A549 (cell line): Measurements from ENCODE around the gene ENKUR. TPM values are rescaled to one million over a fixed set of nuclear protein-coding genes. Genes with fewer than 3 reads are reported as not detected.
"Not testable (repeated sequence)": the region's sequence is repeated elsewhere in the genome, so short reads cannot be mapped to it uniquely, and the experiment has no call there.

Experiments
- ATAC-seq, 2 experiments: fragments of 200-7000 bp in 1 of 2; fragments of >200 bp in 1 of 2; cut with Nextera tagmentation in 1 of 2; cut with Tn5 transposase in 1 of 2; 3 replicates each; pipeline versions ENCODE4 v1.8.0 to v1.9.1; 2018 to 2020; ENCODE audit warnings: mild to moderate bottlenecking in 1 of 2, moderate library complexity in 1 of 2
- CTCF ChIA-PET: fragments of 300-600 bp; sonication (Branson Sonifier 250); formaldehyde crosslinking; extraction: SDS; loops from one replicate; lab custom pipeline; 2021; ENCODE audit warnings: antibody characterized with exemption, inconsistent platforms; lab: Yijun Ruan, JAX
- POLR2A ChIA-PET: fragments of 350-600 bp; formaldehyde crosslinking; extraction: SDS; loops from one replicate; lab custom pipeline; 2021; ENCODE audit warnings: antibody characterized with exemption, inconsistent platforms; lab: Yijun Ruan, JAX
- DNase-seq, 2 experiments: peaks; one replicate each; pipeline versions ENCODE4 v3.0.0 to v3.0.0-alpha.2; 2011 to 2016; ENCODE audit warnings: low read depth in 1 of 2, low spot score in 1 of 2
- FAIRE-seq: peaks from 2 replicates; lab custom pipeline; 2011; peaks lifted over from hg19 to GRCh38; lab: Jason Lieb, UNC
- H3K27ac ChIP-seq, 2 experiments: fragments of >200 bp; sonication (Bioruptor Twin); formaldehyde crosslinking; 3 replicates each; pipeline ENCODE4 v1.5.1; 2016 to 2017
- H3K4me1 ChIP-seq: fragments of >200 bp; sonication (Bioruptor Twin); formaldehyde crosslinking; 3 replicates; pipeline ENCODE4 v1.6.1; 2016
- H3K4me2 ChIP-seq: fragments of >200 bp; sonication (Bioruptor Twin); formaldehyde crosslinking; 3 replicates; pipeline ENCODE4 v1.6.1; 2016
- H3K4me3 ChIP-seq: fragments of >200 bp; sonication (Bioruptor Twin); formaldehyde crosslinking; 3 replicates; pipeline ENCODE4 v1.5.1; 2016
- H3K9me3 ChIP-seq: fragments of >200 bp; sonication (Bioruptor Twin); formaldehyde crosslinking; 3 replicates; pipeline ENCODE4 v1.6.1; 2016
- CEBPB ChIP-seq, 2 experiments: fragments of >200 bp in 1 of 2; sonication (Bioruptor Twin) in 1 of 2; formaldehyde crosslinking in 1 of 2; IDR thresholded peaks; 2 replicates each; pipeline ENCODE4 v1.6.1; 2012 to 2016
- CHD2 ChIP-seq: fragments of 150-350 bp; IDR thresholded peaks from 2 replicates; pipeline ENCODE4 v1.6.1; 2014; ENCODE audit warnings: low read length; ENCODE audit not compliant: partially characterized antibody
- CHD4 ChIP-seq: fragments of 200-600 bp; sonication (generic); IDR thresholded peaks from 2 replicates; pipeline ENCODE4 v1.6.1; 2016; ENCODE audit warnings: antibody characterized with exemption, mild to moderate bottlenecking, borderline replicate concordance
- CTCF ChIP-seq: fragments of >200 bp; sonication (Bioruptor Twin); formaldehyde crosslinking; IDR thresholded peaks from 3 replicates; pipeline ENCODE4 v1.5.1; 2016
- ELK1 ChIP-seq: fragments of 150-350 bp; IDR thresholded peaks from 2 replicates; pipeline ENCODE4 v1.6.1; 2014; ENCODE audit warnings: low read depth, mild to moderate bottlenecking, low read length
- FOSB ChIP-seq: fragments of 250-450 bp; sonication (Bioruptor Pico); IDR thresholded peaks from 2 replicates; pipeline ENCODE4 v1.5.0; 2020; ENCODE audit warnings: mild to moderate bottlenecking, moderate library complexity
- FOSL2 ChIP-seq, 2 experiments: fragments of 450-650 bp in 1 of 2; fragments of >200 bp in 1 of 2; sonication (Bioruptor Twin) in 1 of 2; formaldehyde crosslinking; IDR thresholded peaks; 2 replicates each; pipeline versions ENCODE4 v1.5.0 to v1.6.1; 2016 to 2020; ENCODE audit warnings: mild to moderate bottlenecking in 1 of 2, moderate library complexity in 1 of 2
- GATA3 ChIP-seq: IDR thresholded peaks from 2 replicates; pipeline ENCODE4 v1.6.1; 2012; ENCODE audit warnings: borderline replicate concordance
- HOXA7 ChIP-seq: fragments of 250-450 bp; sonication (Bioruptor Pico); IDR thresholded peaks from 2 replicates; pipeline ENCODE4 v1.5.0; 2020; ENCODE audit warnings: mild to moderate bottlenecking, moderate library complexity
- HOXB13 ChIP-seq: fragments of 250-450 bp; sonication (Bioruptor Pico); IDR thresholded peaks from 2 replicates; pipeline ENCODE4 v1.5.0; 2020; ENCODE audit warnings: low read depth, mild to moderate bottlenecking, moderate library complexity
- JUN ChIP-seq, 2 experiments: fragments of >200 bp; sonication (Bioruptor Twin); formaldehyde crosslinking; IDR thresholded peaks; 2 replicates in 1 of 2; 3 replicates in 1 of 2; pipeline ENCODE4 v1.6.1; 2016 to 2017
- JUNB ChIP-seq: fragments of >200 bp; sonication (Bioruptor Twin); formaldehyde crosslinking; IDR thresholded peaks from 2 replicates; pipeline ENCODE4 v1.6.1; 2016
- KDM5A ChIP-seq: fragments of 200-600 bp; sonication (generic); IDR thresholded peaks from 2 replicates; pipeline ENCODE4 v1.6.1; 2016; ENCODE audit warnings: antibody characterized with exemption, mild to moderate bottlenecking
- MAZ ChIP-seq: fragments of 150-350 bp; IDR thresholded peaks from 2 replicates; pipeline ENCODE4 v1.6.1; 2014; ENCODE audit warnings: antibody characterized with exemption, low read depth, low read length, borderline replicate concordance
- NPAS2 ChIP-seq: fragments of 250-450 bp; sonication (Bioruptor Pico); IDR thresholded peaks from 2 replicates; pipeline ENCODE4 v1.8.0; 2022; ENCODE audit warnings: mild to moderate bottlenecking, moderate library complexity, borderline replicate concordance
- PBX3 ChIP-seq: IDR thresholded peaks from 2 replicates; pipeline ENCODE4 v1.6.1; 2012
- RCOR1 ChIP-seq: fragments of 150-350 bp; IDR thresholded peaks from 2 replicates; pipeline ENCODE4 v1.6.1; 2014; ENCODE audit warnings: antibody characterized with exemption, low read length, low read depth
- REST ChIP-seq: fragments of 200-600 bp; sonication (generic); IDR thresholded peaks from 2 replicates; pipeline ENCODE4 v1.6.1; 2016; ENCODE audit warnings: antibody characterized with exemption, mild to moderate bottlenecking, moderate library complexity
- RFX5 ChIP-seq: fragments of 450-650 bp; IDR thresholded peaks from 2 replicates; pipeline ENCODE4 v1.7.1; 2014; ENCODE audit warnings: antibody characterized with exemption, mild to moderate bottlenecking, moderate library complexity
- TP53 ChIP-seq: fragments of 250-450 bp; sonication (Bioruptor Pico); IDR thresholded peaks from 2 replicates; pipeline ENCODE4 v1.5.0; 2021; ENCODE audit warnings: mild to moderate bottlenecking, moderate library complexity
- ZFP36 ChIP-seq: fragments of 450-650 bp; IDR thresholded peaks from 2 replicates; pipeline ENCODE4 v1.6.1; 2014; ENCODE audit warnings: borderline replicate concordance; ENCODE audit not compliant: partially characterized antibody
- ZSCAN20 ChIP-seq: fragments of 250-450 bp; sonication (Bioruptor Pico); IDR thresholded peaks from 2 replicates; pipeline ENCODE4 v1.8.0; 2022; ENCODE audit warnings: mild to moderate bottlenecking, moderate library complexity
- WGBS: methylation state at CpG from one replicate; pipeline ENCODE4 v1.1.6; 2017; ENCODE audit errors: missing lambda C conversion rate; 5-methylcytosine and 5-hydroxymethylcytosine counted together
- polyA plus RNA-seq, 4 experiments: library from polyadenylated mRNA; depleted of rRNA in 3 of 4; stranded (reverse); fragments of >200 nt; fragmentation: RNase III in 1 of 4; extraction: RNeasy Plus Mini Kit Qiagen cat#74134 plus additional on column Dnase treatment in 1 of 4; gene quantifications; 2 replicates in 3 of 4; 3 replicates in 1 of 4; pipeline ENCODE4 v1.2.3, GENCODE V29; 2011 to 2017

ENKUR gene
- polyA plus RNA-seq, 2 of the 4 experiments (the other 2 are of a cell fraction), result 0.30 to 0.43 TPM

- TF ChIP-seq TP53 (CRISPR knock-in tag) (no peak), CTCF (no peak), RFX5 (no peak), CEBPB (IDR thresholded peaks at IDR 0.05) (peak; percentile 81 to 88), RCOR1 (no peak), CHD4 (no peak), ZSCAN20 (CRISPR knock-in tag) (no peak), ZFP36 (no peak), KDM5A (no peak), JUNB (peak; percentile 90), FOSL2 (IDR thresholded peaks at IDR 0.05) (peak; percentile 93), FOSL2 (CRISPR knock-in tag; IDR thresholded peaks at IDR 0.05) (peak; percentile 88), FOSB (no peak), PBX3 (no peak), CHD2 (no peak), JUN (IDR thresholded peaks at IDR 0.05) (peak; percentile 41 to 69; a peak in 2 of 5 replicates), REST (no peak), HOXA7 (CRISPR knock-in tag) (no peak), HOXB13 (no peak), GATA3 (peak; percentile 54; the same call in 1 of the 2 replicates), NPAS2 (CRISPR knock-in tag) (no peak), ELK1 (no peak), MAZ (no peak)
- TF ChIP-seq, all 56 proteins: peak for 6
Observed at GRCh38 chr10:24958091-24958720, 57.8 kb downstream of the ENKUR start (continued).

- H3K4me2 ChIP-seq, result peak overlapping the region; percentile 75
- H3K9me3 ChIP-seq, CTCF ChIA-PET, H3K4me3 ChIP-seq, DNase-seq, FAIRE-seq, POLR2A ChIA-PET, ATAC-seq: not testable (repeated sequence)
- 83% methylated on average over 6 of the region's 6 CpGs for WGBS
- H3K4me1 ChIP-seq, result peaks cover 57% of the 10 kb centered on the region
- H3K27ac ChIP-seq, result peak overlapping the region; percentile 73 to 82
Observed at GRCh38 chr10:24957624-24958051, 58.3 kb downstream of the ENKUR start.
